Measurements from ENCODE around the gene PIGA.
A peak's percentile ranks its signal among the peaks of the same experiment; 100 is the strongest.

Gene PIGA

GRCh38 chrX:15335135-15336022, at the start of gene PIGA:
TSS of gene PIGA (minus strand) at chrX:15335523. CDS start at chrX:15331930, 3,593 bp downstream.
- H2AFZ ChIP-seq (ENCODE audit: low read depth), result peak within 1 kb of the TSS; percentile 86
- H3K27ac ChIP-seq, result peak within 1 kb of the TSS; percentile 32; the same call in 1 of the 2 replicates
- no peaks in the 10 kb centered on the region for H4K20me1 ChIP-seq (ENCODE audit: insufficient read depth)
- H3K4me2 ChIP-seq, result peak within 1 kb of the TSS; percentile 88
- no peak for TF ChIP-seq CTCF (conservative IDR thresholded peaks at IDR 0.05; ENCODE audit: low read depth, low read length)
- no peaks in the 10 kb centered on the region for H3K36me3 ChIP-seq (ENCODE audit: insufficient read depth)
- H3K79me2 ChIP-seq (ENCODE audit: insufficient read depth, low read depth), result peaks cover 8% of the 10 kb centered on the region; the same call in 1 of the 2 replicates
- no peaks in the 10 kb centered on the region for H3K27me3 ChIP-seq (ENCODE audit: insufficient read depth, low read depth)
- peak within 1 kb of the TSS; percentile 51; the same call in 1 of the 2 replicates for H3K9ac ChIP-seq
- peaks cover 4% of the 10 kb centered on the region for H3K4me1 ChIP-seq (ENCODE audit: low read depth, poor library complexity, severe bottlenecking)
- H3K4me3 ChIP-seq (IDR thresholded peaks at IDR 0.05; ENCODE audit: insufficient read depth, low read depth, low read length), result no peak within 1 kb of the TSS

DNA sequence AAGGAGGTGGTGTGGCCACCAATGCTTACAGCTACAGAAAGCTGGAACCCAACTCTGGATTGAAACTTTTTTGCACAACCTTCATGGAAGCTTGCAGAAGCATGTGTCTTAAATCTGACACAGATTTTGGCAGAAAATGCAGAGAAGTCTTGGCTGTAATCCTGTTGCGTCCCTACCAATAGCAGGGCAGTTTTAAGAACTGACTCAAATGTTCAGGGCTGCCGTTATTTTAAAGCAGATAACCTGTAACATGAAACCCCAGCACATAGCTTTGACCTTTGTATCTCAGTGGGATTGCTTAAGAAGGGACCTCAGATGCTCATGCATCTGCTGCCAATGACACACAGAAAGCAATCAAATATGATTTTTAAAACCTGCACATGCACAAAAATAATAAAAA, 49.0 kb upstream of the PIGA start, which contains the start of gene VEGFD:
TSS of gene VEGFD (minus strand) at position 110 of the 400 bp plus-strand sequence. CDS start 467 bp downstream, outside the sequence.
- no peak within 1 kb of the TSS for H2AFZ ChIP-seq (ENCODE audit: low read depth)
- no peaks in the 10 kb centered on the region for H3K27me3 ChIP-seq (ENCODE audit: insufficient read depth, low read depth)

DNA sequence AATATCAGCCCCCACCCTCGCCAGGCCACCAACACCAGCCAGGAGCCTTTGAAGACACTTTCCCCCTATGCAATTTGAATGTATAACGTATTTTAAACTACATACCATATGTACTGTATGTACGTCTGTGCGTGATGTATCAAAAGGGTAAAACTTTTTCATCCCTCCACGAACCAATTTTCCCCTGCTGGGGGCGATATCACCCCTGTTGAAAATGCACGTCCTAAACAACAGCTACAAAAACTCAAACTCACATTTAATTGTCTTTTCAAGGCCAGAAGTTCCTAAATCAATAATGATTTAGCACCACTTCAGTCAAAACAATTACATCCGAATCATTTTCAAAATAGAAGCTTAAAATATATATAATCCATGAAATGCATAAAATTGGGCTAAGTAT, 47.5 kb upstream of the PIGA start:
- H4K20me1 ChIP-seq (ENCODE audit: insufficient read depth), result no peaks in the 10 kb centered on the region
- H2AFZ ChIP-seq (ENCODE audit: low read depth), result no peak overlapping the region
- H3K9ac ChIP-seq, result no peak overlapping the region
- H3K36me3 ChIP-seq (ENCODE audit: insufficient read depth), result no peaks in the 10 kb centered on the region
- H3K27me3 ChIP-seq (ENCODE audit: insufficient read depth, low read depth), result no peaks in the 10 kb centered on the region
- H3K79me2 ChIP-seq (ENCODE audit: insufficient read depth, low read depth), result no peaks in the 10 kb centered on the region
- H3K4me2 ChIP-seq, result no peak overlapping the region
- no peak overlapping the region for H3K27ac ChIP-seq
- TF ChIP-seq CTCF (conservative IDR thresholded peaks at IDR 0.05; ENCODE audit: low read depth, low read length), result no peak
- H3K4me3 ChIP-seq (IDR thresholded peaks at IDR 0.05; ENCODE audit: insufficient read depth, low read depth, low read length), result no peak overlapping the region
- H3K4me1 ChIP-seq (ENCODE audit: low read depth, poor library complexity, severe bottlenecking), result no peaks in the 10 kb centered on the region

More for the DNA sequence above, 49.0 kb upstream of the PIGA start, which contains the start of gene VEGFD:
- no peak for TF ChIP-seq CTCF (conservative IDR thresholded peaks at IDR 0.05; ENCODE audit: low read depth, low read length)
- Histone ChIP-seq H3K79me2 (ENCODE audit: insufficient read depth, low read depth) (no peaks in the 10 kb centered on the region), H3K9ac (no peak within 1 kb of the TSS), H4K20me1 (ENCODE audit: insufficient read depth) (no peaks in the 10 kb centered on the region), H3K4me2 (no peak within 1 kb of the TSS), H3K27ac (no peak within 1 kb of the TSS), H3K4me3 (IDR thresholded peaks at IDR 0.05; ENCODE audit: insufficient read depth, low read depth, low read length) (no peak within 1 kb of the TSS), H3K36me3 (ENCODE audit: insufficient read depth) (no peaks in the 10 kb centered on the region), H3K4me1 (ENCODE audit: low read depth, poor library complexity, severe bottlenecking) (no peaks in the 10 kb centered on the region)

DNA sequence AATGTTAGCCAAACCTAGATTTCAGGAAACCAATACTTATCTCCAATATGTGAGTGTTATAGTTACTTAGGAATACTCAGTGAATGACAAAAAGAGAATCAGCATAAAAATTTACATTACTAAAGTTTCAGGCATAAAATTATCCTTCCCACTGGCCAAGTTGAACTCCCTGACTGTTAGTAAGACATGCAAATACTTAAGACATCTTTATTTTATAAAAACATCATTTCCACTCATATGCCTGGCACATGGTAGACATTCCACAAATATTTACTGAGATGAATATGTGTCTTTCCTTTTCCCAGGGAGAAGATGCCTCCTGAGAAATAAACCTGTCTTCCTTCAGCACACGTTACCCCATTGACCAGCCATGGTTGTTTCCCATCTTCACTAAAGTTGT, 41.6 kb upstream of the PIGA start:
- Histone ChIP-seq H3K4me1 (ENCODE audit: low read depth, poor library complexity, severe bottlenecking) (no peaks in the 10 kb centered on the region), H3K4me3 (IDR thresholded peaks at IDR 0.05; ENCODE audit: insufficient read depth, low read depth, low read length) (no peak overlapping the region), H3K27me3 (ENCODE audit: insufficient read depth, low read depth) (no peaks in the 10 kb centered on the region), H3K4me2 (no peak overlapping the region), H3K79me2 (ENCODE audit: insufficient read depth, low read depth) (no peaks in the 10 kb centered on the region), H3K36me3 (ENCODE audit: insufficient read depth) (no peaks in the 10 kb centered on the region), H3K9ac (no peak overlapping the region), H3K27ac (no peak overlapping the region), H4K20me1 (ENCODE audit: insufficient read depth) (no peaks in the 10 kb centered on the region), H2AFZ (ENCODE audit: low read depth) (no peak overlapping the region)
- no peak for TF ChIP-seq CTCF (conservative IDR thresholded peaks at IDR 0.05; ENCODE audit: low read depth, low read length)
